ENCODE results near the gene PCBD1.

Gene PCBD1

GRCh38 chr10:70845816-70846215 is 42.5 kb downstream of the PCBD1 start:
- no peak for DNase-seq (ENCODE audit: low read depth, low spot score)
- H3K4me3 ChIP-seq (ENCODE audit: low read length) = no peak overlapping the region

GRCh38 chr10:70845256-70845655 is 43.1 kb downstream of the PCBD1 start:
- no peak overlapping the region for H3K4me3 ChIP-seq (ENCODE audit: low read length)
- no peak for DNase-seq (ENCODE audit: low read depth, low spot score)

- no peak overlapping the region for H3K4me3 ChIP-seq (ENCODE audit: low read length)
- no peak for DNase-seq (ENCODE audit: low read depth, low spot score)
Observed at GRCh38 chr10:70843776-70844489, 44.4 kb downstream of the PCBD1 start.

- H3K4me3 ChIP-seq (ENCODE audit: low read length) = no peak overlapping the region
- no peak for DNase-seq (ENCODE audit: low read depth, low spot score)
Observed at GRCh38 chr10:70843333-70843732, 45.0 kb downstream of the PCBD1 start.

- no peak overlapping the region for H3K4me3 ChIP-seq (ENCODE audit: low read length)
- no peak for DNase-seq (ENCODE audit: low read depth, low spot score)
Observed at GRCh38 chr10:70840836-70841235, 47.5 kb downstream of the PCBD1 start.

GRCh38 chr10:70838270-70838805 is 50.0 kb downstream of the PCBD1 start:
- no peak for DNase-seq (ENCODE audit: low read depth, low spot score)
- H3K4me3 ChIP-seq (ENCODE audit: low read length) = no peak overlapping the region

GRCh38 chr10:70837660-70838059 is 50.7 kb downstream of the PCBD1 start:
- no peak overlapping the region for H3K4me3 ChIP-seq (ENCODE audit: low read length)
- no peak for DNase-seq (ENCODE audit: low read depth, low spot score)

- H3K4me3 ChIP-seq (ENCODE audit: low read length) = no peak overlapping the region
- no peak for DNase-seq (ENCODE audit: low read depth, low spot score)
Observed at GRCh38 chr10:70836319-70836718, 52.0 kb downstream of the PCBD1 start.

- no peak for DNase-seq (ENCODE audit: low read depth, low spot score)
Observed at GRCh38 chr10:70834441-70835151, 53.8 kb downstream of the PCBD1 start.

GRCh38 chr10:70834021-70834420 is 54.3 kb downstream of the PCBD1 start:
- H3K4me3 ChIP-seq (ENCODE audit: low read length) = no peak overlapping the region
- DNase-seq (ENCODE audit: low read depth, low spot score) = no peak

More at GRCh38 chr10:70834441-70835151, 53.8 kb downstream of the PCBD1 start:
- H3K4me3 ChIP-seq (ENCODE audit: low read length) = no peak overlapping the region

GRCh38 chr10:70833601-70834000 is 54.8 kb downstream of the PCBD1 start:
- no peak overlapping the region for H3K4me3 ChIP-seq (ENCODE audit: low read length)
- no peak for DNase-seq (ENCODE audit: low read depth, low spot score)
